ENCODE results near the gene BLOC1S4.

- no peak for TF ChIP-seq EP300 (IDR thresholded peaks at IDR 0.05)
- no peak for TF ChIP-seq POLR2A (IDR thresholded peaks at IDR 0.05)
Measured at GRCh38 chr4:6687947-6688878, 27.8 kb upstream of the BLOC1S4 start.
